Endothelial cell of hepatic sinusoid (primary cell): ENCODE data around the gene TOM1.

ENCODE experiments used
- in situ Hi-C: cut with HindIII; loops from 2 replicates; pipeline ENCODE4 v1.10.0; 2017; ENCODE audit warnings: low sequenced_read_pairs

The TOM1 gene

GRCh38 chr22:35322893-35323292, 23.2 kb downstream of the TOM1 start:
- in situ Hi-C loops, result no loop called here

- in situ Hi-C loops, result no loop called here
Observed at GRCh38 chr22:35323305-35323704, 23.6 kb downstream of the TOM1 start.

- in situ Hi-C loops, result no loop called here
Observed at GRCh38 chr22:35324067-35324466, 24.4 kb downstream of the TOM1 start.

GRCh38 chr22:35324762-35325161, 25.1 kb downstream of the TOM1 start:
- in situ Hi-C loops, result no loop called here

- in situ Hi-C loops, result no loop called here
Observed at GRCh38 chr22:35325209-35325608, 25.5 kb downstream of the TOM1 start.

- in situ Hi-C loops, result no loop called here
Observed at GRCh38 chr22:35326854-35327562, 27.3 kb downstream of the TOM1 start.

GRCh38 chr22:35327690-35328471, 28.2 kb downstream of the TOM1 start:
- in situ Hi-C loops, result no loop called here

GRCh38 chr22:35328472-35328885, 28.8 kb downstream of the TOM1 start:
- in situ Hi-C loops, result no loop called here

GRCh38 chr22:35329114-35329847, 29.6 kb downstream of the TOM1 start:
- in situ Hi-C loops, result no loop called here

- in situ Hi-C loops, result no loop called here
Observed at GRCh38 chr22:35330258-35330861, 30.7 kb downstream of the TOM1 start.

GRCh38 chr22:35332278-35332677, 32.6 kb downstream of the TOM1 start:
- in situ Hi-C loops, result no loop called here

GRCh38 chr22:35333220-35333619, 33.5 kb downstream of the TOM1 start:
- in situ Hi-C loops, result no loop called here

GRCh38 chr22:35334004-35334403, 34.3 kb downstream of the TOM1 start:
- in situ Hi-C loops, result no loop called here

- in situ Hi-C loops, result no loop called here
Observed at GRCh38 chr22:35335468-35335867, 35.8 kb downstream of the TOM1 start.

- in situ Hi-C loops, result no loop called here
Observed at GRCh38 chr22:35335936-35336781, 36.5 kb downstream of the TOM1 start.

GRCh38 chr22:35337932-35338331, 38.2 kb downstream of the TOM1 start:
- in situ Hi-C loops, result no loop called here

GRCh38 chr22:35341090-35341874, 41.6 kb downstream of the TOM1 start:
- in situ Hi-C loops, result loop anchor here (5.0 kb wide), 1 partner anchor 86 kb away; no protein-coding TSS in a partner anchor

- in situ Hi-C loops, result loop anchor here (5.0 kb wide), 1 partner anchor 85 kb away; no protein-coding TSS in a partner anchor
Observed at GRCh38 chr22:35342390-35342789, 42.7 kb downstream of the TOM1 start.
